Stimulated activated CD8-positive, alpha-beta memory T cell treated with anti-CD3 and anti-CD28 coated beads, Interleukin-7, amount 100 ng/mL, for 1 hour (primary cell): ENCODE data around the gene SLC51B.
"Not testable (repeated sequence)": the region's sequence is repeated elsewhere in the genome, so short reads cannot be mapped to it uniquely, and the experiment has no call there.

ENCODE experiments used
- DNase-seq, 2 donors: peaks; one replicate each; pipeline ENCODE4 v3.0.0-alpha.2; 2020; ENCODE audit warnings: low read depth in 2 of 2

SLC51B gene

DNA sequence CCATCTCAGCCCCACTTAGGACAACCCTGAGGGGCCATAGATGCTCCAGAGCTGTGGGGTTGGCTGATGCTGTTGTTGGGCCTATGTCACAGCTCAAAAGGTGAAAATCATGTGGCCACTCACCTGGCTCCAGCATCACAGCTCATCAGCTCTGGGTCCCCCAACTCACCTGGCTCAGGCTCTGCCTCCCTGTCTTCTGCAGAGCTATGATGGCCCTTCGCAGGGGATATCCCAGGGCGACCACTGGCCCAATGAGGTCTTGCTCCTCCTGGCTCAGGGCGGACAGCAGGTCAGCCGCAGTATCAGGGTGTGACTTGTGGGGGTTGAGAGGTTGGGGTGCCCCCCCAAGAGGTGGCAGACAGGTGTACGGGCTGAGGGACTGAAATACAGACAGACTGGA lies 54.1 kb downstream of the SLC51B start:
- DNase-seq: no peak

DNA sequence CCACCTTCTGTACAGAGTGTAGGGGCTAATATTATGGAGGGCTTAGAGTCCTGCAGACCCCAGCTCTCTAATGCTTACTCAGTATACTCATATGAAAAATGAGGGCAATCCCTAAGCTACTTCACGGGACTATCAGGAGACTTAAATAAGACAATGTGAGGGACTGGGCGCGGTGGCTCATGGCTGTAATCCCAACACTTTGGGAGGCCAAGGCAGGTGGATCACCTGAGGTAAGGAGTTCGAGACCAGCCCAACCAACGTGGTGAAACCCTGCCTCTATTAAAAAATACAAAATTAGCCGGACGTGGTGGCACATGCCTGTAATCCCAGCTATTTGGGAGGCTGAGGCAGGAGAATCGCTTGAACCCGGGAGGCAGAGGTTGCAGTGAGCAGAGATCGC lies 54.6 kb downstream of the SLC51B start:
- DNase-seq: not testable (repeated sequence)

DNA sequence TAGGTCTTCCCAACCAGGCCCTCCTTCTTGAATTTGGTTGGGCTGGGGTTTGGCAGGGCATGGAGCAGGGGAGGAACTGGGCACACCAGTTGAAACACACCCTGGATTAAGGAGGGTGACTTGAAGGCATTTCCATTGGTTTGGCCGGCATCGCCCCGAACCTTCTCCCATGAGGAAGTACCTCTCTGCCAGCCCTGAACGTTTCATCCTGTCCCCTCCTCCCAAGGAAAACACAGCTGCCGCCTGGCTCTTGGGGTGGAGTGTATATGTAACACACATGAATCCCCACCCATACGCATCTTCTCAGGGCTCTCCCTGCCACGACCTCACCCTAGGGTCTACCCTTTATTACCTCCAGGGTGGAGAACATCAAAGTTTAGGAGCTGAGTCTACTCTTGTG lies 55.3 kb downstream of the SLC51B start:
- no peak for DNase-seq

DNA sequence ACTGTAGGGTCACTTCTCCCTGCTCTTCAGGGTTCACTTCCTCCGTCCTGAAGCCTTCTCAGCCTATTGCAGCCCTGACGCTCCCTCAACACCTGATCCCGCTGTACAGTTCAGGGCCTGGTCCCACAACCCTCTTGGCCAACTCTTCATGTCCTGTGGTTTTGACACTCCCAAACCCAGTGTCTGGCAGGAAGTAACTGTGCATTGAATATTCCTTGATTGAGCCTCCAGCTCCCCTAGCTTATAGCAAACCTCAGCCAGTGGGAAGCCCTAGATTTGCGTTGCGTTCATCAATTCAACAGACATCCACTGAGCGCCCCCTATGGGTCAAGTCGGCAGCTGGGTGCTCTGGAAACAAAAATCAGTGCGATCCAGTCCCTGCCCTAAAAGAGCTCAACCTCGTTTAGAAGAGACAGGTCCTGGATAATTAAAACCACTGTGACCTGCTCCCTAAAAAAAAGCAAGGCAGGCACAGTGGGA lies 56.3 kb downstream of the SLC51B start:
- no peak for DNase-seq

DNA sequence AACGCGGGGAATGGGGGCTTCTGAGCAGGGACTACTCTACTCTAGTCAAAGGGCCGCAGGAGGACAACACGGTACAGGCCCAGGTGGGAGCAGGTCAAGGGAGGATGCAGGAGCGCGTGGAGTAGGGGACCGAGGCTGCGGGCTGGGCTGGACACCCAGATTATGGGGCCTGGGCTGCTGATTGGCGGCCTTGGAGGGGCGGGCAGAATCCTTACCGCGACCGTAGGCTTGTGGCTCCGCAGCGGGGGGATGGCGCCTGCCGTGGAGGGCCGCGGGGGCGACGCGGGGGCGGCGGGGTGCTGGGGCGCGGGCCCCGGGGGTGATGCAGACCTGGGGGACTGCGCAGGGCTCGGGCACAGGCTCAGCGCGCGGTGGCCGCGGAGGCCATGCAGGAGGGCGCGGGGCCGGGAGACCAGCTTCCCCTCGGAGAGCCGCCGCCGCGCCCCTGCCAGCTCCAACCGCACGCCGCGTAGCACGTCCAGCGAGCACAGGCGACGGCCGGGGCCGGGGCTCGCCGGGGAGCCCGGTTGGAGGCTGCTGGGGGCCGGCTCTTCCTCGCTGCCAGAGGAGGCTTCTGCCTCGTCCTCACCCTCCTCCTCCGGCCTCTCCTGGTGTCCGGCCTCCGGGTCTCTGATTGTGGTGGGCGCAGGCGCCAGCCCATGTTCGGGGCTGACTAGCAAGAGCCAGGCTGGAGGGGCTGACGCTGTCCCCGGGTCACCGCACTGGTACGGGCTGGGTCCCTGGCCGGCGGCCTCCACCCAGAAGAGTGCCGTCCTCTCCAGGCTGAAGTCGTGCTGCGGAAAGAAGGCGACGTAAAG lies 56.9 kb downstream of the SLC51B start:
- DNase-seq: no peak

DNA sequence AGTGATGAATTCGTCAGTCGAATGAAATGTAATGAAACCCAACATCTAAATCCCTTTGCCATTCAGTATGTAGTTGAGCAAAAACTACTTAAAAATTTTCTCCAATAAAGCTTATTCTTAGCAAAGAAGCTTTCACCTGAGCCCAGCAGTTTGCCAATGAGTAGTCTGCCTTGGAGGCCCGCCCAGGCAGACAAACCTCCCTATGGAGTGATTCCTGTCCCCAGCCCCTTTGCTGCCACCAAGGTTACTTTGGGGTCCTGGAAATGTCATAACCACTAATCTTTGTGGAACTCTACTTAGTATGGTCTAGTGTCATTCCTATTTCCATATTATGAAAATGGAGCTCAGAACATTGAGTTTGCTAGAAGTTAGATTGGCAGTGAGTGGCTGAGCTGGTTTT lies 57.7 kb downstream of the SLC51B start:
- no peak for DNase-seq
